Breast epithelium (tissue), 4 donors: ENCODE data around the gene MACC1. TPM values are rescaled to one million over a fixed set of nuclear protein-coding genes. Genes with fewer than 3 reads are reported as not detected.
A peak's percentile ranks its signal among the peaks of the same experiment; 100 is the strongest.

Experiments
- DNase-seq, 2 donors: peaks; one replicate each; pipeline ENCODE4 v3.0.0-alpha.2; 2019; ENCODE audit warnings: low spot score in 2 of 2
- H3K27ac ChIP-seq, 2 donors: fragments of 200-600 bp; sonication (generic) in 1 of 2; one replicate each; pipeline ENCODE4 v1.5.1; 2016 to 2019; ENCODE audit warnings: mild to moderate bottlenecking in 1 of 2
- H3K27me3 ChIP-seq, 2 donors: fragments of 200-600 bp; sonication (generic) in 1 of 2; one replicate each; pipeline versions ENCODE4 v1.5.1 to v1.6.0; 2017 to 2019; ENCODE audit warnings: control low read depth in 1 of 2, mild to moderate bottlenecking in 1 of 2
- H3K36me3 ChIP-seq: fragments of 200-600 bp; one replicate; pipeline ENCODE4 v1.5.1; 2019
- H3K4me1 ChIP-seq, 2 donors: fragments of 200-600 bp; sonication (generic); one replicate each; pipeline ENCODE4 v1.5.1; 2016 to 2019; ENCODE audit warnings: control low read depth in 1 of 2
- H3K4me3 ChIP-seq, 3 donors: fragments of 200-600 bp; sonication (generic); 1 replicate in 2 of 3; 2 replicates in 1 of 3; pipeline ENCODE4 v1.5.1; 2016 to 2019; ENCODE audit warnings: mild to moderate bottlenecking in 3 of 3, moderate library complexity in 2 of 3
- H3K9me3 ChIP-seq, 2 donors: fragments of 200-600 bp; sonication (generic) in 1 of 2; one replicate each; pipeline ENCODE4 v1.5.1; 2016 to 2019; ENCODE audit warnings: control low read depth in 1 of 2
- CTCF ChIP-seq, 3 donors: fragments of 450-650 bp; IDR thresholded peaks; one replicate each; pipeline ENCODE4 v1.5.1; 2016 to 2017; ENCODE audit warnings: antibody characterized with exemption in 3 of 3, mild to moderate bottlenecking in 3 of 3, moderate library complexity in 3 of 3
- POLR2A ChIP-seq: fragments of 450-650 bp; IDR thresholded peaks from one replicate; pipeline ENCODE4 v1.6.1; 2016; ENCODE audit warnings: antibody characterized with exemption, mild to moderate bottlenecking, moderate library complexity
- POLR2AphosphoS5 ChIP-seq, 3 donors: sonication (generic); formaldehyde crosslinking; IDR thresholded peaks; one replicate each; pipeline ENCODE4 v1.6.1; 2017; ENCODE audit warnings: antibody characterized with exemption in 3 of 3
- intact Hi-C: fragments of 100-400 bp; cut with DNase I; formaldehyde crosslinking; loops from one replicate; pipeline ENCODE4 v1.15.1; 2023; ENCODE audit warnings: low total_unique reads
- total RNA-seq, 3 donors: library from RNA; depleted of rRNA; stranded (reverse); fragments of >200 nt; gene quantifications; one replicate each; pipeline ENCODE4 v1.1.0, GENCODE V29; 2016

The MACC1 gene
- total RNA-seq, 3 donors from 2014 or later, result 0.32 to 39.4 (median 19.3) TPM

GRCh38 chr7:20220921-20221547 is 3.9 kb upstream of the MACC1 start:
- peak in 1 of 3 donors; percentile 25 for TF ChIP-seq POLR2AphosphoS5 (IDR thresholded peaks at IDR 0.05)
- no peak for TF ChIP-seq CTCF (IDR thresholded peaks at IDR 0.05)
- Histone ChIP-seq H3K27me3 (no peaks in the 10 kb centered on the region), H3K4me3 (no peak overlapping the region), H3K9me3 (no peaks in the 10 kb centered on the region), H3K4me1 (no peaks in the 10 kb centered on the region), H3K27ac (peak overlapping the region; percentile 44 to 82), H3K36me3 (no peaks in the 10 kb centered on the region)
- no peak for DNase-seq
- intact Hi-C loops, result no loop called here

GRCh38 chr7:20220293-20220761 is 3.1 kb upstream of the MACC1 start:
- H3K27ac ChIP-seq, result peak overlapping the region; percentile 81 to 82
- H3K27me3 ChIP-seq, result no peaks in the 10 kb centered on the region
- TF ChIP-seq CTCF (IDR thresholded peaks at IDR 0.05), result no peak
- H3K4me3 ChIP-seq, result no peak overlapping the region
- intact Hi-C loops, result no loop called here
- H3K36me3 ChIP-seq, result no peaks in the 10 kb centered on the region
- no peaks in the 10 kb centered on the region for H3K4me1 ChIP-seq
- H3K9me3 ChIP-seq, result no peaks in the 10 kb centered on the region
- DNase-seq, result no peak

GRCh38 chr7:20219446-20220292 is 2.5 kb upstream of the MACC1 start:
- TF ChIP-seq POLR2AphosphoS5 (IDR thresholded peaks at IDR 0.05) (peak in 1 of 3 donors; percentile 18), CTCF (IDR thresholded peaks at IDR 0.05) (no peak), POLR2A (no peak)
- Histone ChIP-seq H3K9me3 (no peaks in the 10 kb centered on the region), H3K4me3 (no peak overlapping the region), H3K4me1 (no peaks in the 10 kb centered on the region), H3K27ac (peak overlapping the region; percentile 81 to 82), H3K27me3 (no peaks in the 10 kb centered on the region), H3K36me3 (no peaks in the 10 kb centered on the region)
- peak in 1 of 2 donors; percentile 45 for DNase-seq
- intact Hi-C loops, result no loop called here

GRCh38 chr7:20219062-20219445 is 1.9 kb upstream of the MACC1 start:
- Histone ChIP-seq H3K36me3 (no peaks in the 10 kb centered on the region), H3K4me3 (no peak overlapping the region), H3K9me3 (no peaks in the 10 kb centered on the region), H3K4me1 (no peaks in the 10 kb centered on the region), H3K27me3 (no peaks in the 10 kb centered on the region), H3K27ac (peak overlapping the region; percentile 81 to 82)
- intact Hi-C loops, result no loop called here
- DNase-seq, result no peak
- TF ChIP-seq POLR2A (no peak), POLR2AphosphoS5 (IDR thresholded peaks at IDR 0.05) (no peak), CTCF (IDR thresholded peaks at IDR 0.05) (no peak)

GRCh38 chr7:20218279-20218678 is 1.1 kb upstream of the MACC1 start:
- Histone ChIP-seq H3K36me3 (no peaks in the 10 kb centered on the region), H3K4me1 (no peaks in the 10 kb centered on the region), H3K27ac (peak overlapping the region; percentile 81 to 82), H3K9me3 (no peaks in the 10 kb centered on the region), H3K4me3 (no peak overlapping the region), H3K27me3 (no peaks in the 10 kb centered on the region)
- TF ChIP-seq POLR2AphosphoS5 (IDR thresholded peaks at IDR 0.05) (no peak), POLR2A (no peak), CTCF (IDR thresholded peaks at IDR 0.05) (no peak)
- no peak for DNase-seq
- intact Hi-C loops, result no loop called here
